ENCODE measurements around the gene RBPJL. TPM values are rescaled to one million over a fixed set of nuclear protein-coding genes. Genes with fewer than 3 reads are reported as not detected.

Gene RBPJL
- total and polyA plus RNA-seq, 2 of the 13 experiments (the other 11 are each of a cell fraction or from before 2014, with no cell fraction given), result not detected

GRCh38 chr20:45344168-45344860 is 37.7 kb downstream of the RBPJL start (continued):
- no peak for TF ChIP-seq ZKSCAN5 (CRISPR knock-in tag; IDR thresholded peaks at IDR 0.05)
- TF ChIP-seq KDM3A (CRISPR knock-in tag; IDR thresholded peaks at IDR 0.05; ENCODE audit: low read depth), result 0 out of 2 replicates have a peak, but pooled peaks have one; percentile 53
- peak; percentile 71; the same call in 1 of the 2 replicates for TF ChIP-seq BRD4 (CRISPR knock-in tag; IDR thresholded peaks at IDR 0.05)
- no peak for TF ChIP-seq RELA (CRISPR knock-in tag; IDR thresholded peaks at IDR 0.05)
- peak; percentile 36 for TF ChIP-seq PHF5A (CRISPR knock-in tag; IDR thresholded peaks at IDR 0.05; ENCODE audit: low read depth, unreplicated experiment)
- TF ChIP-seq ATRX (CRISPR knock-in tag; IDR thresholded peaks at IDR 0.05; ENCODE audit: borderline replicate concordance), result 0 out of 2 replicates have a peak, but pooled peaks have one; percentile 8
- TF ChIP-seq BRCA1 (CRISPR knock-in tag; IDR thresholded peaks at IDR 0.05), result no peak
- TF ChIP-seq ZNF501 (CRISPR knock-in tag; IDR thresholded peaks at IDR 0.05), result peak; percentile 88
- TF ChIP-seq ZZZ3 (CRISPR knock-in tag; IDR thresholded peaks at IDR 0.05; ENCODE audit: borderline replicate concordance), result 0 out of 2 replicates have a peak, but pooled peaks have one; percentile 61
- no peak; the same call in 1 of the 2 replicates for TF ChIP-seq ZNF414 (CRISPR knock-in tag; IDR thresholded peaks at IDR 0.05)
- TF ChIP-seq NFATC3 (CRISPR knock-in tag; IDR thresholded peaks at IDR 0.05), result no peak
- TF ChIP-seq ELF3 (CRISPR knock-in tag; IDR thresholded peaks at IDR 0.05), result peak; percentile 68
- TF ChIP-seq ZNF496 (CRISPR knock-in tag; IDR thresholded peaks at IDR 0.05; ENCODE audit: insufficient replicate concordance), result no peak
- peak; percentile 90 for TF ChIP-seq ZNF629 (CRISPR knock-in tag; conservative IDR thresholded peaks at IDR 0.05)
- TF ChIP-seq HNRNPUL1 (IDR thresholded peaks at IDR 0.05; ENCODE audit: low read depth, low read length), result no peak
- TF ChIP-seq ZNF569 (CRISPR knock-in tag; IDR thresholded peaks at IDR 0.05; ENCODE audit: borderline replicate concordance), result no peak
- TF ChIP-seq CENPX (CRISPR knock-in tag; IDR thresholded peaks at IDR 0.05), result no peak
- no peak for TF ChIP-seq ZNF142 (CRISPR knock-in tag; IDR thresholded peaks at IDR 0.05)
- peak; percentile 89 for TF ChIP-seq ZNF18 (CRISPR knock-in tag; IDR thresholded peaks at IDR 0.05; ENCODE audit: insufficient replicate concordance)
- peak; percentile 59; the same call in 1 of the 2 replicates for TF ChIP-seq NR2C2 (CRISPR knock-in tag; IDR thresholded peaks at IDR 0.05; ENCODE audit: borderline replicate concordance)
- TF ChIP-seq ZNF83 (CRISPR knock-in tag; IDR thresholded peaks at IDR 0.05; ENCODE audit: borderline replicate concordance), result no peak; the same call in 1 of the 2 replicates
- TF ChIP-seq FOSL1 (CRISPR knock-in tag; IDR thresholded peaks at IDR 0.05; ENCODE audit: borderline replicate concordance), result peak; percentile 81
- TF ChIP-seq SRY (CRISPR knock-in tag; IDR thresholded peaks at IDR 0.05), result peak; percentile 60; the same call in 1 of the 2 replicates

Measured in HepG2 (cell line).